PC-9 (cell line): ENCODE results near the gene CACHD1. TPM values are rescaled to one million over a fixed set of nuclear protein-coding genes. Genes with fewer than 3 reads are reported as not detected.

ENCODE experiments used
- BruUV-seq: library from RNA; stranded (reverse); fragments of 400-500 nt; replicated peaks from 2 replicates; lab custom pipeline; 2021; lab: Mats Ljungman, UMichigan
- CTCF ChIA-PET: fragments of 300-600 bp; sonication (Branson Sonifier 250); formaldehyde crosslinking; loops from one replicate; lab custom pipeline; 2022; ENCODE audit warnings: antibody characterized with exemption; lab: Charles Lee
- POLR2A ChIA-PET: fragments of 300-600 bp; sonication (Branson Sonifier 250); formaldehyde crosslinking; loops from one replicate; lab custom pipeline; 2022; ENCODE audit warnings: antibody characterized with exemption; ENCODE audit not compliant: unreplicated experiment; lab: Charles Lee
- DNase-seq, 2 experiments: peaks; one replicate each; pipeline versions ENCODE4 v3.0.0 to v3.0.0-alpha.2; 2015 to 2022; ENCODE audit warnings: mixed read lengths in 1 of 2
- H2AFZ ChIP-seq: fragments of 200-600 bp; sonication (generic); 2 replicates; pipeline ENCODE4 v1.8.1; 2017; ENCODE audit warnings: antibody characterized with exemption
- H3F3A ChIP-seq: fragments of 200-600 bp; sonication (generic); 2 replicates; pipeline ENCODE4 v1.8.1; 2017; ENCODE audit warnings: antibody characterized with exemption, mild to moderate bottlenecking, low read depth; ENCODE audit not compliant: insufficient read depth
- H3K27ac ChIP-seq: fragments of 200-600 bp; sonication (generic); 2 replicates; pipeline ENCODE4 v1.6.1; 2016; ENCODE audit warnings: mixed run types
- H3K27me3 ChIP-seq: fragments of 200-600 bp; sonication (generic); 2 replicates; pipeline ENCODE4 v1.6.1; 2016; ENCODE audit warnings: low read depth, mixed run types; ENCODE audit not compliant: insufficient read depth
- H3K36me3 ChIP-seq: fragments of 200-600 bp; sonication (generic); 2 replicates; pipeline ENCODE4 v1.6.1; 2016; ENCODE audit warnings: low read depth, mixed run types
- H3K4me1 ChIP-seq: fragments of 200-600 bp; sonication (generic); replicated peaks from 2 replicates; pipeline ENCODE4 v1.6.1; 2016; ENCODE audit warnings: mixed run types; ENCODE audit not compliant: insufficient read depth
- H3K4me2 ChIP-seq: fragments of 200-600 bp; sonication (generic); 2 replicates; pipeline ENCODE4 v1.6.1; 2017; ENCODE audit warnings: mixed run types
- H3K4me3 ChIP-seq: fragments of 200-600 bp; sonication (generic); 2 replicates; pipeline ENCODE4 v1.6.1; 2016; ENCODE audit warnings: mixed run types
- H3K79me2 ChIP-seq: fragments of 200-600 bp; sonication (generic); 2 replicates; pipeline ENCODE4 v1.6.1; 2017; ENCODE audit warnings: low read depth, mixed run types
- H3K9me2 ChIP-seq: fragments of 200-600 bp; sonication (generic); 2 replicates; pipeline ENCODE4 v1.8.1; 2017; ENCODE audit warnings: mild to moderate bottlenecking; ENCODE audit not compliant: insufficient read depth
- H3K9me3 ChIP-seq: fragments of 200-600 bp; sonication (generic); 2 replicates; pipeline ENCODE4 v1.8.1; 2016; ENCODE audit warnings: low read depth; ENCODE audit not compliant: insufficient read depth
- H4K20me1 ChIP-seq: fragments of 200-600 bp; sonication (generic); 2 replicates; pipeline ENCODE4 v1.8.1; 2017; ENCODE audit not compliant: insufficient read depth
- EZH2 ChIP-seq: fragments of 200-600 bp; sonication (generic); IDR thresholded peaks from 2 replicates; pipeline ENCODE4 v1.8.0; 2017; ENCODE audit warnings: antibody characterized with exemption, low read depth
- intact Hi-C: fragments of 100-400 bp; cut with micrococcal nuclease; formaldehyde crosslinking; loops from one replicate; pipeline ENCODE4 v1.10.0; 2022; ENCODE audit not compliant: unreplicated experiment
- total RNA-seq: library from RNA; stranded (reverse); gene quantifications from 2 replicates; pipeline ENCODE4 v1.2.3, GENCODE V29; 2021
- TF ChIP-seq, protein P1 (sequence below): fragments of 200-600 bp; sonication (generic); conservative IDR thresholded peaks from 2 replicates; pipeline ENCODE4 v1.6.1; 2017; ENCODE audit warnings: mixed run types, antibody characterized with exemption, mild to moderate bottlenecking, moderate library complexity

CACHD1 gene
- total RNA-seq, 1 experiment from 2014 or later = 3.1 TPM

DNA sequence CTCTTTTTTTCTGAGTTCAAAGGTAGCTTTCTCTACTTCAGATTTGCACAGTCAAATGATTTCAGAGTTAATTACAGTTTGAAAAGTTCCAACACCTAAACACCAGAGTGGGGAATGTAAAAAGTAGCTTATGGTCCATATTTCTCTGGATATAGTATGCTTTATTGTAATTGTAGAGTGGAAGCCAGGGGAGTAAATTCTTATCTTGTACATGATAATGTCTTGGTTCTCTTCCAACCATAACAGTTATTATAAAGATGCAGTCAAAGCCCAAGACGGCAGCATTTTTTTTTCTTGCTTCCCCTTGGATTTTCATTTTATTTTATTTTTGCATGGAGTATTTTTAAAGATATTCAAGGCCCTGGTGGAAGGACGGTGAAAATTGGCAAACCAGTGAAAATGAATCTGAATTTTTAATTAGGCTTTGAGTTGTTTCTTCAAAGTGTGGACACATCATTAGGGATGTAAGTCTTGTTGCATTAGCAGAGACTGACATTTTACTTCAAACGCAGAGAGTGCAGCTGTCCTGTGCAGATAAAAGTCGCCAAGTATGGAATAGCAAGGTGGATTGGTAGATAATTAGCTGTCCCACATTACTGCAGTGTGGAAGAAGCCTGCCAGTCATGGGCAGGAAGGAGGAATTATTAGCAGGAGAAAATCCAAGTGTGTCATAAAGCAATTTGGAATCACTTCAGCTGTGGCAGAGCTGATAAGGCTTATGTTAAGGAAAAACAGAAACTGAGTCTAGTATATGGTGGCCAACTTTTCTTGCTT is 11.3 kb downstream of the CACHD1 start:
- Histone ChIP-seq H3K9me2 (no peaks in the 10 kb centered on the region), H3K4me1 (no peaks in the 10 kb centered on the region), H3K9me3 (no peaks in the 10 kb centered on the region), H4K20me1 (no peaks in the 10 kb centered on the region), H2AFZ (no peak overlapping the region), H3K27me3 (no peaks in the 10 kb centered on the region), H3F3A (no peaks in the 10 kb centered on the region; the same call in 1 of the 2 replicates), H3K79me2 (no peaks in the 10 kb centered on the region), H3K36me3 (no peaks in the 10 kb centered on the region), H3K4me2 (no peak overlapping the region), H3K4me3 (no peak overlapping the region), H3K27ac (no peak overlapping the region)
- TF ChIP-seq EZH2 = no peak
- TF ChIP-seq, protein P1, sequence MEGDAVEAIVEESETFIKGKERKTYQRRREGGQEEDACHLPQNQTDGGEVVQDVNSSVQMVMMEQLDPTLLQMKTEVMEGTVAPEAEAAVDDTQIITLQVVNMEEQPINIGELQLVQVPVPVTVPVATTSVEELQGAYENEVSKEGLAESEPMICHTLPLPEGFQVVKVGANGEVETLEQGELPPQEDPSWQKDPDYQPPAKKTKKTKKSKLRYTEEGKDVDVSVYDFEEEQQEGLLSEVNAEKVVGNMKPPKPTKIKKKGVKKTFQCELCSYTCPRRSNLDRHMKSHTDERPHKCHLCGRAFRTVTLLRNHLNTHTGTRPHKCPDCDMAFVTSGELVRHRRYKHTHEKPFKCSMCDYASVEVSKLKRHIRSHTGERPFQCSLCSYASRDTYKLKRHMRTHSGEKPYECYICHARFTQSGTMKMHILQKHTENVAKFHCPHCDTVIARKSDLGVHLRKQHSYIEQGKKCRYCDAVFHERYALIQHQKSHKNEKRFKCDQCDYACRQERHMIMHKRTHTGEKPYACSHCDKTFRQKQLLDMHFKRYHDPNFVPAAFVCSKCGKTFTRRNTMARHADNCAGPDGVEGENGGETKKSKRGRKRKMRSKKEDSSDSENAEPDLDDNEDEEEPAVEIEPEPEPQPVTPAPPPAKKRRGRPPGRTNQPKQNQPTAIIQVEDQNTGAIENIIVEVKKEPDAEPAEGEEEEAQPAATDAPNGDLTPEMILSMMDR = no peak
- intact Hi-C loops = no loop called here
- BruUV-seq = no TSS peak
- CTCF ChIA-PET = no interaction called here
- POLR2A ChIA-PET = no interaction called here
- no peak for DNase-seq

DNA sequence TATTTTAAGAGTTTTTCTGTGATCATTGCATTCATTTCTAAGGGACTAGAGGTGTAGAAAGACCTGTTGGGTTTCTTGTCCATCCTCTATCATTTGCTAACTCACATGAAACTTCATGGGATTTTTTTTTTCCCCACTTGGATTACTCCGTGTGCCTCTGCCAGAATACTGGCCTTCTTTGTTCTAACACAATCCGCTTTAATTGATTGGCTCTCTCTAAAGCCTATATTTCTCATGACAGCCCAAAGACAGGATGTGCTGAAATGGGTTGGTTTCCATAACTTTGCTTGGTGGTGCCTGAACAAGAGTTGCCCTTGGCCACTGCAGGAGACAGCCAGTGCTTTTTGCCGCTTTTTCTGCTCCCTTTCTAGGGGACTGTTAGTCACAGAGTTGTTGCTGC is 12.2 kb downstream of the CACHD1 start:
- no peak overlapping the region for H3K27ac ChIP-seq
- no peaks in the 10 kb centered on the region for H4K20me1 ChIP-seq
- DNase-seq = no peak
- intact Hi-C loops = no loop called here
- no peak overlapping the region for H3K4me2 ChIP-seq
- TF ChIP-seq EZH2 = no peak
- TF ChIP-seq, protein P1 = no peak
- ChIA-PET POLR2A (no interaction called here), CTCF (no interaction called here)
- no peak overlapping the region for H2AFZ ChIP-seq
- H3F3A ChIP-seq = no peaks in the 10 kb centered on the region
- no peak overlapping the region for H3K4me3 ChIP-seq
- H3K79me2 ChIP-seq = no peaks in the 10 kb centered on the region
- H3K9me2 ChIP-seq = no peaks in the 10 kb centered on the region
- no peaks in the 10 kb centered on the region for H3K9me3 ChIP-seq
- no peaks in the 10 kb centered on the region for H3K36me3 ChIP-seq
- no peaks in the 10 kb centered on the region for H3K4me1 ChIP-seq
- H3K27me3 ChIP-seq = no peaks in the 10 kb centered on the region
- BruUV-seq = no TSS peak

DNA sequence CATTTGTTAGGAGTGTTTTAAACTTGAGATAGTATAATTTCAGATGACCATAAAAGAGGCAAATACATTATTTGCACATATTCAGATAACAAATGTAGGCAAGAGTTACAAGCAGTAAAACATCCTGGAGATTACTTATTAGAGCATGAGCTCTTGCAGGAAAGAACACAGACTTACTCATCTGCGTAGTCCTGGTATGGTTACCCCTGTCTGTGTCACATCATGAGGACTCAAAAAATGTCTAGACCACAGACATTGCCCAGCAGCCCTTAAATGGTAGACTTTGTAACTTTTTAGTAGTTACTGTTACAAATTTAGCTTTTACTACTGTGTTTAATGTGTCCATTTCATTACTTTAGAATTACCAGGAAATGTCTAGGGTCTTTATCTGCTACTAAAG is 12.8 kb downstream of the CACHD1 start:
- no peaks in the 10 kb centered on the region for H3K4me1 ChIP-seq
- no TSS peak for BruUV-seq
- no peaks in the 10 kb centered on the region for H3F3A ChIP-seq
- CTCF ChIA-PET = no interaction called here
- no peaks in the 10 kb centered on the region for H3K36me3 ChIP-seq
- POLR2A ChIA-PET = no interaction called here
- H3K27me3 ChIP-seq = no peaks in the 10 kb centered on the region
- no peaks in the 10 kb centered on the region for H4K20me1 ChIP-seq
- TF ChIP-seq EZH2 = no peak
- TF ChIP-seq, protein P1 = no peak
- H3K9me2 ChIP-seq = no peaks in the 10 kb centered on the region
- intact Hi-C loops = no loop called here
- H2AFZ ChIP-seq = no peak overlapping the region
- no peak overlapping the region for H3K4me2 ChIP-seq
- H3K27ac ChIP-seq = no peak overlapping the region
- H3K4me3 ChIP-seq = no peak overlapping the region
- DNase-seq = no peak
- no peaks in the 10 kb centered on the region for H3K9me3 ChIP-seq
- no peaks in the 10 kb centered on the region for H3K79me2 ChIP-seq
